D341Med (cell line): Measurements from ENCODE around the gene UNC50.
A peak's percentile ranks its signal among the peaks of the same experiment; 100 is the strongest.
"Not testable (repeated sequence)": the region's sequence is repeated elsewhere in the genome, so short reads cannot be mapped to it uniquely, and the experiment has no call there.

Experiments used
- DNase-seq: peaks from one replicate; pipeline ENCODE4 v3.0.0; 2012; ENCODE audit warnings: low spot score

Gene UNC50

DNA sequence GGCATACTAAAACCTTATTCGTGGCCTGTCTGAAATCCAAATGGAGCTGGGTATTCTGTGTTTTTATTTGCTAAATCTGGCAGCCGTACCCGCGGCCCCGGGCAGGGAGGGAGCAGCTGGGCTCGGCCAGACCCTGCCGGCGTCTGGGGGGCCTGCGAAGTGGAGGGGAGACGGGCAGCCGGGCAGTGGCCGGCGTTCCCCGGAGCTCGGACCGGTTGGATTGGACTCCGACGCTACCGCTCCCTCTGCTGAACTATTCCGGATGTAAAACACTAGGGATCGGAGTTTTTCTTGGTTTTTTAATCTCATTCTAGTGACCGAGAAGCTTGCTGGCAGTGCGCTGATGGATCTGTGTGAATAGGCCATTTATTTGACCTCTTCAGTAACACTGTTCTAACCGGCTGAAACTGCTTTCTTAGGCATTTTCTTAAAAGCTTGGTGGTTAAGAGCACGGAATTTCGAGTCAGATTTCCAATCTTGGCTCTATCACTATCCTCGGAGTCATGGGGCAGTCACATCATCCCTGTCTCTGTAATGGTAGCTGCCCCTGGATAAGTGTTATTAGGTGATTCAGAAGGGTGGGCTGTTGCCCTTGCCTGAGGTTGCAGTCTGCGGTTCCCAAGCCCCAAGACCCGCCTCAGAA, 694 bp downstream of the UNC50 start:
- DNase-seq: peak; percentile 44

DNA sequence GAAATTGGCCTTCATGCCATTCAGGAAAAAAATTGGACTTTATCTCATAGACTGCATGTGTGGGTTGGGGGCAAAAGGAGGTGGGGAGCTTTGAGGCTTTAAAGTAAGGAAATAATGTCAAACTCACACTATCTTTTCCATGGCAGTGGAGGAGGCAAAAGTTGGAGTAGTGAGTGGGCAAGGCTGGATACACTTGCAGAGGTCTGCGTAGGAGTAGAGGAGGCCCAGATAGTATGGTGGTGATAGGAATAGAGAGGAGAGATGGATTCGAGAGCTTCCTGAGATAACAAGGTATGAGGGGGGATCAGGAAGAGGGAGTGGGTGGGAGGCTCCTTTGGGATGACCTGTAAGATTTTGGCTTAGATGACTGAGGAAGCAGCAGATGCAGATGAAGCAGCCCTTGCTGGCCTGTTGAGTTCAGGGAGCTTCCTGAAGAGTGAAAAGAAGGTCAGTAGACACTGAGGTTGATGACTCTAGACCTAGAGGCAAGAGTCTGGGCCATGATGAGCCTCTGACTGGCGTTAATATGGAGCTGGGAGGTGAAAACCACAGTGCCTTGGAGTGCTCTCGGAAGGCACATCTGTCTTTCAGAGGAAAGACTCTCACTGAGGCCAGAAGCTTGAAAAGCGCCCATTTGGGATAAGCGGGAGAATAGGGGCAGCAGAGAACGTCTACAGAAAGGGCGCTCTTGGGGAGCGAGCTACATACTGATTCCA, 5.8 kb downstream of the UNC50 start:
- no peak for DNase-seq

DNA sequence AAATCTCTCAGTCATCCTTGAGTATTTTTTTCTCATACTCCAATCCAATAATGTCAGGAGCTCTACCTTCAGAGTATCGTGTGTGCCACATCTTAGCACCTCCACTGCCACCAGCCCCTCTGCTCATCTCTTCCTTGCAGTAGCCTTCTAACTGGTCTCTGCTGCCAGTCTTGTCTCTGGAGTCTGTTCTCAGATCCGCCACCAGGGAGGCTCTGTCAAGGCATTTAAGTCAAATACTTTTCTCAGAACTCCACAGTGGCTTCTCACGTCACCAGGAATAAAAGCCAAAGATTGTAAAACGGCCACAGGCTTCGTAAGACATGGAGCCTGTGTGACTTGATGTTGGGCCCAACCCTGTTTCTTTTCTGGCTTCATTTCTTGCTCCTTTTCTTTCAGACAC, 7.1 kb downstream of the UNC50 start:
- no peak for DNase-seq

DNA sequence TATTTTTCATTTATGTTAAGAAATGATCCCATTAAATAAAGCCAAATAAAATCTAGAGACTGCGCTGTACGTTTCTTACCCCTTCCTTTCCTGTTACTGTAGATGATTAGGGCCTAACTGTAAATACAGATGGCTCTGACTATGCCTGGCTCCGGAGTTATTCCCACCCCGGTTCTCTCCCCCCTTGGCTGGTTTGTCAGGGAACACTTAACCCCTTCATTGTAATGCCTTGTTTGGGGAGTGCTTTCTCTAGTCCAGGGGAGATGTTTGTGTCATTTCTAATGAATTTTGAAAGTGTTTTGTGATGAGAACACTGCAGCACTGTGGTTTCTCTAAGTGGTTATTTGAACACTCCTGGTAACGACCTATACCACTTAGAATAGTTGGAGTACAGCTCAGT, 8.8 kb downstream of the UNC50 start:
- no peak for DNase-seq

DNA sequence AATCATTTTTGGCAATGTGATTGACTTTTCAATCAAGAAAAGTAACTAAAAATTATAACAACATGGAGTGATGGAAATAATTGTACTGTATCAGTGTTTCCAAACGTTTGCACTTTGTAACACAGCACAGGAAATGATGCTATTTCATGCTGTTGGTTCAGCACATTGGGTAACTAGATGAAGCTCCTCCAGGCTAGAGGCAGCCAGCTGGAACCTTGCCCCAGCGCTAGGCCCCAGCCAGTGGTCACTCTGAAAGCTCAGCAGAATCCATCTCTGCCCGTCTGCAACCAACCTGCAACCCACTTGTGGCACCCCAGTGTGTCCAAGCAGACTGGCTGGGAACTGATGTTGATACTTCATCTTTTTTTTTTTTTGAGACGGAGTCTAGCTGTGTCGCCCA, 15.3 kb downstream of the UNC50 start:
- DNase-seq: no peak

DNA sequence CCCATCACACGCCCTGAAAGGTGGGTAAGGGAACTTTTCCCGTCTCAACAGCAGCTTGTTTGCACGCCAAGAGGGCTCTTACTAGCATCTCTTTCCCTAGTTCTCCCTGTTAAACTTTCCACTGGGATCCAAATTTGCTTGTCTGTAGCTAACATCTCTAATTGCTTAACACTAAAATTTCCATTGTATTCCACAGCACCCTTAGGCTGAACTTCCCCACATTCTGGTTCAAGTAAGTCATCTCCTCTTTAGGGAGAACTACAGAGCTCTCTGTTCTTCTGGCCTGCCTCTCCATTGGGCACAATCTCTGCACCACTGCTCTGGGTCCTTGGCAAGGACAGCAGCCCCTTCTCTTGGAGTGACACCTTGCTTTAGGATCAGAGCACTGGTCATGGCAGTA, 24.0 kb downstream of the UNC50 start:
- DNase-seq: no peak

DNA sequence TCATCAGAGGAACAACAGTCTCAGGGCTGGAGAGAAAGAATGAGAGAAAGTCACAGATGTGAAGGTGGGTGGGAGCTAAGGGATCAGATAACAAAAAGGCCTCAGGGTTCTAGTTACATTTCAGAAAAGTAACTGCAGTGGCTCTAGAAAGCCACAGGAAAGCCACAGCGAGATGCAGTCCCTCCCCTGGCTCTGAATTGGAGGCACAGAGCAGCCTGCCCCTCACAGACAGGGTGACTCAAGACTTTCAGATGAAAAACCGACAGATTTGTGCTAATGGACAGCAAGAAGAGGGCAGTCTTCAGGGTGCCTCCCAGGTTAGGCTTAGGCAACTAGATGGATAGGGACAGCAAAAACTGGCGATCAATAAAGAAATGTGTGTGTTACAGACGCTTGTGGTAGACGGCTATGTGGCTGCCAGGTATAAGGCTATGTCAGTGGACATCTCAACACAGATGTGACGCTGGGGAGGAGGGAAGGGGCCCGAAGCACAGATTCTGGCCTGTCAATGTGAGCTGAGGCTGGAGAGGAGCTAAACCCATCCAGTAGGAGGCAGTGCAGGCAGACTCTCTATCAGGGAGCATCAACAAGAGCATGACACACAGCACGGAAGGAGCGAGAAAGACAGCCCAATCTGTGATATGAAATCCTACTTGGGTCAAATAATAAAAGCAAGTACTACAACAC, 26.2 kb downstream of the UNC50 start:
- peak; percentile 37 for DNase-seq

DNA sequence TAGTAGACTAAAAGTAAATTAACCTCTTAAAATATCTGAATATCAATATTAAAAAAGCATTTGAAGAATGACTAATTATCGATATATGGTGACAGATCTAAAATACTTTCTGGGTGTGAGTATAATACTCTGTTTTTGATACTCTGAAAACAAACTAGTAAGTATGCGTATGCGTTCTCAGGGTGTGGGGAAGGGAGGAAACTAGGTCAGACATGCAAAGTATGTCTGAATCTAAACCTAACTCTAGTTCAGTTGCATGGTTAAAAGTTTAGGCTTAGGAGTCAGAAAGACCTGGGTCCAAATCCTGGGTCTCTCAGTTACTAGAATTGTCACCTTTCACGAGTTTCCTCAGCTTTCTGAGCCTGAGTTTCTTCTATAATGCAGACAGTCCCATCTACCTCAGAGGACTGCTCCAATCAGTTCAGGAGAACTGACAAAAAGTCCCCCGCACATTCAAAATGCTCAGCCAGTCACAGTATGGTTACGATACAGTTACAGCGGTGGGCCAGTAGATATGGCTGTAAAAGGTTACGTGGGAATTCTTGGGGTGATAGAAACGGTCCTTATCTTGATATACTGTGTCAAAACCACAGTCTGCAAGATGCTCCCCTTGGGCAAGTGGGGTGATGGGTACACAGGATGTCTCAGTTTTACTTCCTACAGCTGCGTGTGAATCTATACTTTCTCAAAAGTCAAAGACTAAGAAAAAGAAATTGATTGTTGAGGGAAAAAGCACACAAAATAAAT, 29.2 kb downstream of the UNC50 start:
- DNase-seq: no peak

DNA sequence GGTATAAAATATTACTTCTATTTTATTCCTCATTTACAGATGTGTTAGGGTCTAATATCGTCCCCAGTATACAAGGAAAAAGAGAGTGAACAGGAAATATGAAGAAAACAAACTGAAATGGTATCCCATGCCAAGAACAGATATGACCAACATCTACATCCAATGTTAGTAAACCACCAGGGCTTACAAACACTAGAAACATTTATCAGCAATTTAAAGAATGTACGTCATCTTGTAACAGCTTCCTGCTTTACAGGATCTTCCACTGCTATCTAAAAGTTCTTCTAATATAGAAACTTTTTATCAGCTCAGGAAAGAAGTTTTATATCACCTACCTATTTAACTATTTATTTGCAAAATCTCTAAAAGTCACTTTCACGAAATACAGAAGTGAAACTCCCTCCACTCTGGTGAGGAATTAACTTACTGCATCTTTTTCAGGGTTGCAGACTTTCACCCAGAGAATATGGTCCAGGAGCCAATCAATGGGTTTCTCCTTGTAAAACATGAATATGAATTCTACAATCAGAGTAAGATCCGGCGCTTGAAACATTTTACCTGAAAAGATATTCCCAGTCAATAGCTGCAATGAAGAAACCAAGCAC, 35.2 kb downstream of the UNC50 start:
- no peak for DNase-seq

DNA sequence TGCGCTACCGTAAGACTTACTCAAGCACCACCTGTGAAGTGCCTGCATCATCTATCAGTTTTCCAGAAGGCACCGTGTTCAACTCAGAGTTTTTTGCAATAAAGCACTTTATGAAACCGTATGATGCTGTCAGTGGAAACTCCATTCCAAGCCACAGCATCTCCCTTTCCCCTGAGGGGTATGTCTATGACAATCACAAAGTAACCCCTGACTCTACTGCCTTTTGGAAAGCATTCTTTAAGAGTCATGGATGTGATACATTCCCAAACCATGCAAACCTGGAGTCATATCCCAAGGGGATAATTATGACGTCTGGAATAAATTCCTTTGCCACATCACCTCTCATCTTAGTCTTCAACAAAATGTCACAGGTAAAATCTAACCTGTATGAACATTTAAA, 39.2 kb downstream of the UNC50 start:
- DNase-seq: no peak

DNA sequence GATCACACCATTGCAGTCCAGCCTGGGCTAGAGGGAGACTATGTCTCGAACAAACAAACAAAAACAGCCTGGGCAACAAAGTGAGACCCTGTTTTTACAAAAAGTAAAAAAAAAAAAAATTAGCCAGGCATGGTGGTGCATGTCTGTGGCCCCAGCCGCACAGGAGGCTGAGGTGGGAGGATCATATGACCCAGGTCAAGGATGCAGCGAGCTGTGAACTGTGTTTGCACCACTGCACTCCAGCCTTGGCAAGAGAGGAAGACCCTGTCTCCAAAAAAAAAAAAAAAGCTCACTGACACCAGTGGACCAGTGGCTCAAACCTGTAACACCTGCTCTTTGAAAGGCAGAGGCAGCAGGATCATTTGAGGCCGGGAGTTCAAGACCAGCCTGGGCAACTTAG, 40.1 kb downstream of the UNC50 start:
- no peak for DNase-seq

DNA sequence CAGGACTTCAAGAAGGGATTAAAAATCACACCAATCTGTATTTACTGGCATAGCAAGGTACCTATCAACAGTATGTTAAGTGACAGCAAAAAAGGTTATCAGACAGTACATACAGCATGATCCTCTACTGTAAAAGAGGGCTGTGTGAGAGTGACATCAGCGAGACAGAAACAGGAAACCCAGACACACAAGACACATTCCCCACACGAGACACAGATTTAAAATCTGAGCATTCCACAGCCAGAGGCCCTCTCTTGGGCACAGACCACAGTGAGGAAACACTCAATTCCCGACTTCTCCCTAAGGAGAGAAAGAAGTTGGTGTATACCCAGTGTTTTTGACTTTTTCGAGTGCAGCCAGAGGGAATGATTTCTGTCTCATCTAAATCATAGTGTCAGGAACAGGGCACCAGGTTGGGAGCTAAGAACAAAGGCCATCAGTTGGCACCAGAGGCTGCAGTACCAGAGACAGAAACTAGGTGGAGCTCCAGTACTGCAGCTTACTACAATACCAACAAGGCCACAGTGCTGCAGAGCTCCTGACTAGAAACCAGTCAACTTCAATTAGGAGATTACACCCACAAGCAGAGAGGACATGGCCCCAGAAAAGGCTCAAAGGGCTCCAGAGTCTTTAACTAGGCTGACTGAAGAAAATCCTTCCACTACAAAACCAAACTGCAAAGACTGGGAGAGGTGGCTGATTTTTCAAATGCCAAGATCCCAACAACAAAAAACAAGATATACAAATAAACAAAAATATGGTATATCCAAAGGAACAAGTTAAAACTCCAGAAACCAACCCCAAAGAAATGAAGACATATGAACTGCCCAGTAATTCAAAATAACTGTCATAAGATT, 41.0 kb downstream of the UNC50 start:
- peak; percentile 70 for DNase-seq

DNA sequence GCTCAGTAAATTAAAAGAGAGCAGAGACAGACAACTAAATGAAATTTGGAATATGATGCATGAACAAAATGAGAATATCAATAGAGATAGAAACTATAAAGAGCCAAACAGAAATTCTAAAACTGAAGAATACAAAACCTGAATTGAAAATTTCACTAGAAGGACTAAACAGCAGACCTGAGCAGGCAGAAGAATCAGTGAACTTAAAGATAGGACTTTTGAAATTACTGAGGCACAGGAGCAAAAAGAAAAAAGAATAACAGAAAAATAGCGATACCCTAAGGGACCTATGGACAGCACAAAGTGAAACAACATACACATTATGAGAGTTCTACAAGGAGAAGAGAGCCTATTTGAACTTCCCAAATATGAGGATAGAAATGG, 41.6 kb downstream of the UNC50 start:
- DNase-seq: no peak

DNA sequence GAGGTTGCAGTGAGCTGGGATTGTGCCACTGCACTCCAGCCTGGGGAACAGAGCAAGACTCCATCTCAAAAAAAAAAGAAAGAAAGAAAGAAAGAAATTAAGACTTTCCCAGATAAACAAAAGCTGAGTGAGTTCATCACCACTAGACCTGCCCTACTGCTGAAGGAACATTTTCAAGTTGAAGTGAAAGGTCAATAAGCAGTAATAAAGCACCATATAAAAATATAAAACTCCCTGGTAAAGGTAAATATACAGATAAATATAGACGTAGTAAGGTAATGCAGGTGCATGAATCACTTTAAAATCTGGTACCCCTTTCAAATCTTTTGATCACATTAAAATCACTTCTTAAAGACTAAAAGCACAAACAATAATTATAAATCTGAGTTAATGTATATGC, 42.6 kb downstream of the UNC50 start:
- no peak for DNase-seq

DNA sequence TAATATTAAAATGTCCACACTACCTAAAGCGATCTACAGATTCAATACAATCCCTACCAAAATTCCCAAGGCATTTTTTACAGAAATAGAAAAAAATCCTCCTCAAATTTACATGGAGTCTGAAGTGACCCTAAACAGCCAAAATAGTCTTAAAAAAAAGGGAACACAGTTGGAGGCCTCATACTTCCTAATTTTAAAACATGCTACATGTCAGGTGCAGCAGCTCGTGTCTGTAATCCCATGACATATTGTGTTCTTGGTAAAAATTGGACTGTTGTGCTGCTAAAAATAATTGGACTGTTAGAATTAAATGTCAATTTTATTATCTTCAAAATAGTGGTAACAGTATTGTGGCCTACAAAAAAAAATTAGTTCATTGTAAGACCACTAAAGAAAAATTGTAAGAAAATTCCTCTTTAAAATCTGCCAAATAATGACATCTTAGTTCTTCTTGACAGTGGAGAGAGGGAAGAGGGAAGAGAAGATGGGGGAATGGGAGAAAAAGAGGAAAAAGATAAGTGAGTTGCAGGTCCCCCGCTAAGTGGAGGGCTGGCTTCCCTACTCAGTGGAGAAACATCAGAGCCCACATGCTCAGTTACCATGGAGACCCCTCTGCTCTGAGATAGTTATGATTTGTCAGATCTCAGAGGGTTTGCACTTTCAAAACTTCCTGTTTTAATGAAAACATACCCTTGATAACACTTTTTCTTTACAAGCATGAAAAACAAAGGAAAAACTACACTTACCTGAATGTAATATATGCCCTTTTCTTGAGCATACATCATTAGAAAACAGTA, 46.5 kb downstream of the UNC50 start:
- no peak for DNase-seq

DNA sequence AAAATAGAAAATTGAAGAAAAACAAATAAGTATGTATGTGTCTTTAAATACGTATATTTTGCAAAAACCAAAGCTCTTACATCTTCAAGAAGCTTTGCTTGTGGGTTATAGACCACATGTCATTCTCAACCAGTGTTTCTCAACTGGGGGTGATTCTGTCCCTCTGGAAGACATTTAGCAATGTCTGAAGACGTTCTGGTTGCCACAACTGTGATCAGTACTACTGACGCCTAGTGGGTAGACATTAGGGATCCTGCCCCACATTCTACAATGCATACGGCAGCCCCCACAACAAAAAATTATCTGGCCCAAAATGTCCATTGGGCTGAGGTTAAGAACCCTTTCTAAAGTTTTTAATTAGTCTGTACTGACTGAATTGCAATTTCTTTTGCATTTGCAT, 48.4 kb downstream of the UNC50 start:
- no peak for DNase-seq

DNA sequence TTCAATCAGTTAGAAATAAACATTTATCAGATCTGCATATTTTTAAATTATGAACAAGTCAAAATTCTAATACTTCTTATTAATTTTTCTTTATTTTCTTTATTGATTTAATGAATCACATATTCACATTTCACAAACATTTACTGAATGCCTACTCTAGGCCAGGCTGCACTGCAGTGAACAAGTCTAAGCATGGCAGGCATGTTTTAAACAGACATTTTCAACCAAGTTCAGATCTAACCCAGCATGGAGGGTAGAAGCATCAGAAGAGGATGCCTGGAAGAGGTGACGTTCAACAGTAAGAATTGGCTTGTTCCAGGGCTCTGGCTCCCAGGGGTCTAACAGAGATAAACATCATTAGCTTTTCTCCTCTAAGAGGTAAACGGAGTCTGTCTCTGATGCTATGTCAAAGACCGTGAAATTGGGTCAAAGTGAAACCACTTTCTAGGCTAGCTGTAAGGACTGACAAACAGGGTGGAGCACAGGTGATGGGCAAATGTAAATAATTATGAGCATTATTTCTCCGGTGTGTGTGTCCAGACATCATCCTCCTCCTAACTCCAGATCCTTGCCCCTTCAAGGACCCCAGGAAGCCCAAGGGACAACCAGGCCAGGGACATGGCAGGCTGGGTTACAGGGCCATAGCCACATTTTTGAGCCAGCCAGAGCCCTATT, 50.6 kb downstream of the UNC50 start:
- DNase-seq: no peak

DNA sequence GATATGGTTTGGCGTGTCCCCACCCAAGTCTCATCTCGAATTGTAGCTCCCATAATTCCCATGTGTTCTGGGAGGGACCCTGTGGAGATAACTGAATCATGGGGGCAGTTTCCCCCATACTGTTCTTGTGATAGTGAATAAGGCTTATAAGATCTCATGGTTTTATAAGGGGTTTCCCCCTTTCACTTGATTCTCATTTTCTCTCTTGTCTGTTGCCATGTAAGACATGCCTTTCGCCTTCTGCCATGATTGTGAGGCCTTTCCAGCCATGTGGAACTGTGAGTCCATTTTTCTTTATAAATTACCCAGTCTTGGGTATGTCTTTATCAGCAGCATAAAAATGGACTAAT, 51.1 kb downstream of the UNC50 start:
- not testable (repeated sequence) for DNase-seq

DNA sequence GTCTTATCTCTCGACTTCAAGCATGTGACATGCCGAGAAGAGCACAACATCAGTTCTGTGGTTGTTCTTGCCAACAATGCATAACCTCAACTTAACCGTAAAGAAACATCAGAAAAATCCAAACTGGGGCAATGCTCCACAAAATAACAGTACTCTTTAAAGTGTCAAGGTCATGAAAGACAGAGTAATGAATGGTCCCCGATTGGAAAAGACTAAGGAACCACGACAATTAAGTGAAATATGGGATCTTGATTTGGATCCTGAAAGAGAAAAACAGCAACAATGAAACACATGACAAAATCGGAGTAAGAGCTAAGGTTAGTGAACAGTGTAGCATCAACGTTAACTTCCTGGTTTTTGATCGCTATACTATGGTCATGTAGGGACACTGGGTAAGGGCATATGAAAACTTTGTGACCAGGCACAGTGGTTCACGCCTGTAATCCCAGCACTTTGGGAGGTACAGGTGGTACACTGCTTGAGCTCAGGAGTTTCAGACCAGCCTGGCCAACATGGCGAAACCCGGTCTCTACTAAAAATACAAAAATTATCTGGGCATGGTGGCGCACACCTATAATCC, 55.2 kb downstream of the UNC50 start:
- no peak for DNase-seq

DNA sequence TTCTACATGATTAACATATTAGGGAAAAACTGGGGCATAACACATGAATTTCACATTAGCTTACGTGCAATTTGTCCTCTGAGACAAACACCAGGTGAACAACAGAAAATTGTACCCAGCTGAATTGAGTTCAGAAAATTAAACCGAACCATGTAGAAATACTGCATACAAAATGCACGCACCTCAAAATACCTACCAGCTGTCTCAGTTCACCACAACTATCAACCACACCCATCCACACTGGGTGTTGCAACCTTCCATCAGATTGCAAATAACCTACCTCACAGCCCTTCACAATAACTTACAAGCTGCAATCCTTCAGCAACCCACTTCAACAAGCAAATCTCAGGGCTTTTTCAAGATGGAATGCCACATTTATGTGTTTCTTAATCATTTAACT, 55.9 kb downstream of the UNC50 start:
- no peak for DNase-seq
